Osteocyte (in vitro differentiated cells): ENCODE data around the gene LPIN3. TPM values are rescaled to one million over a fixed set of nuclear protein-coding genes. Genes with fewer than 3 reads are reported as not detected.

ENCODE experiments used
- DNase-seq: peaks from one replicate; pipeline ENCODE4 v3.0.0; 2021; ENCODE audit warnings: mixed read lengths; ENCODE audit not compliant: unreplicated experiment; ENCODE audit errors: extremely low spot score
- H3K27ac Mint-ChIP-seq: one replicate; pipeline ENCODE4 v1.8.0; 2021; ENCODE audit warnings: mild to moderate bottlenecking, mixed read lengths; ENCODE audit not compliant: unreplicated experiment
- H3K27me3 Mint-ChIP-seq: one replicate; pipeline ENCODE4 v1.8.0; 2021; ENCODE audit warnings: mixed read lengths; ENCODE audit not compliant: unreplicated experiment
- H3K36me3 Mint-ChIP-seq: one replicate; pipeline ENCODE4 v1.8.0; 2021; ENCODE audit warnings: mixed read lengths; ENCODE audit not compliant: unreplicated experiment
- H3K4me1 Mint-ChIP-seq: one replicate; pipeline ENCODE4 v1.8.0; 2021; ENCODE audit warnings: mixed read lengths; ENCODE audit not compliant: unreplicated experiment
- H3K4me3 Mint-ChIP-seq: one replicate; pipeline ENCODE4 v1.8.0; 2021; ENCODE audit warnings: mild to moderate bottlenecking, moderate library complexity, mixed read lengths; ENCODE audit not compliant: unreplicated experiment
- H3K9me3 Mint-ChIP-seq: one replicate; pipeline ENCODE4 v1.8.0; 2021; ENCODE audit warnings: mixed read lengths; ENCODE audit not compliant: unreplicated experiment
- CTCF ChIP-seq: fragments of 200-600 bp; sonication (generic); IDR thresholded peaks from 2 replicates; pipeline ENCODE4 v1.5.0; 2021; ENCODE audit warnings: antibody characterized with exemption, mild to moderate bottlenecking, moderate library complexity
- long read RNA-seq: library from polyadenylated mRNA; unstranded; transcript quantifications from one replicate; pipeline ENCODE4 v2.0.0, GENCODE V29; 2021
- total RNA-seq: library from RNA; stranded (reverse); gene quantifications from 2 replicates; pipeline ENCODE4 v1.2.1, GENCODE V29; 2021

LPIN3 gene, protein sequence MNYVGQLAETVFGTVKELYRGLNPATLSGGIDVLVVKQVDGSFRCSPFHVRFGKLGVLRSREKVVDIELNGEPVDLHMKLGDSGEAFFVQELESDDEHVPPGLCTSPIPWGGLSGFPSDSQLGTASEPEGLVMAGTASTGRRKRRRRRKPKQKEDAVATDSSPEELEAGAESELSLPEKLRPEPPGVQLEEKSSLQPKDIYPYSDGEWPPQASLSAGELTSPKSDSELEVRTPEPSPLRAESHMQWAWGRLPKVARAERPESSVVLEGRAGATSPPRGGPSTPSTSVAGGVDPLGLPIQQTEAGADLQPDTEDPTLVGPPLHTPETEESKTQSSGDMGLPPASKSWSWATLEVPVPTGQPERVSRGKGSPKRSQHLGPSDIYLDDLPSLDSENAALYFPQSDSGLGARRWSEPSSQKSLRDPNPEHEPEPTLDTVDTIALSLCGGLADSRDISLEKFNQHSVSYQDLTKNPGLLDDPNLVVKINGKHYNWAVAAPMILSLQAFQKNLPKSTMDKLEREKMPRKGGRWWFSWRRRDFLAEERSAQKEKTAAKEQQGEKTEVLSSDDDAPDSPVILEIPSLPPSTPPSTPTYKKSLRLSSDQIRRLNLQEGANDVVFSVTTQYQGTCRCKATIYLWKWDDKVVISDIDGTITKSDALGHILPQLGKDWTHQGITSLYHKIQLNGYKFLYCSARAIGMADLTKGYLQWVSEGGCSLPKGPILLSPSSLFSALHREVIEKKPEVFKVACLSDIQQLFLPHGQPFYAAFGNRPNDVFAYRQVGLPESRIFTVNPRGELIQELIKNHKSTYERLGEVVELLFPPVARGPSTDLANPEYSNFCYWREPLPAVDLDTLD
- 2.9 and 3.2 TPM in 2 replicates for total RNA-seq
- long read RNA-seq, result 0 reads

- peaks cover 12% of the 10 kb centered on the region for H3K4me1 Mint-ChIP-seq
- H3K36me3 Mint-ChIP-seq, result no peaks in the 10 kb centered on the region
- peak within 1 kb of the TSS; percentile 80 for H3K27ac Mint-ChIP-seq
- TF ChIP-seq CTCF, result no peak
- H3K4me3 Mint-ChIP-seq, result peak within 1 kb of the TSS; percentile 75
- H3K9me3 Mint-ChIP-seq, result no peaks in the 10 kb centered on the region
- no peak for DNase-seq
- no peaks in the 10 kb centered on the region for H3K27me3 Mint-ChIP-seq
These were observed at the start of gene LPIN3 for GRCh38 chr20:41340327-41341055. TSS of gene LPIN3 (plus strand) at chr20:41340821. CDS start at chr20:41345804, 4,983 bp downstream.

DNA sequence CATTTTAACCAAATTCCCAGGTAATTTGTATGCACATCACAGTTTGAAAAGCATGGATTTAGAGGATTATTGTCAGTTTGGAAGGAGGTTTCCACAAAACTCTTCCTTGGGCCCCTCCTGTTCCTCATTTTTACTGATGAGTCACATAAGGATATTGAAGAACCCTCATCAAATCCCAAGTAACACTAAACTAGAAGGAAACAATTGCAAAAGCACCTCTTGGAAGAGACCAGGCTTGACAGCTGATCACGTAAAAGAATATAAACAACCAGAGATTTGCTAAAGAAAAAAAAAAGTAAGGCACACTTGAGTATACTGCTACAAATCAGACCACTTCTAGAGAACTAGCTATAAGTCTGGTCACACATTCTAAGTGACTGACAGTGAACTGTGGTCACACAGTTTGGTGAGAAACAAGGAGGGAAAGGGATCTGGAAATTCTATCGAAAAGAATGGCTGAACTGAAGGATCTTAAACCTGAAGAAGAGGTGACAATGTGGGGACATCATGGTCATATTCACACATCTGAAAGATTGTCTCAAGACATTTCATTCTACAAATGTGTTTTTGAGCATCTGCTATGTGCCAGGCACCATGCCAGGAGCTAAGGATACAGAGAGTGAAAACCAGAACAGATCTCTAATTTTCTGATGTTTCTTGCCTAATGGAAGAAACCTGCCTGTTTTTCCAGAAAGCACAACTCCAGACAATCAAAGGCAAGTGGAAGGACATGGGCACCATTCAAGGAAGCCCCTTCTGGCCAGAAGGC is 47.2 kb upstream of the LPIN3 start:
- Mint-ChIP-seq H3K36me3 (no peaks in the 10 kb centered on the region), H3K27me3 (no peaks in the 10 kb centered on the region), H3K4me1 (peaks cover 16% of the 10 kb centered on the region), H3K9me3 (no peaks in the 10 kb centered on the region), H3K4me3 (no peak overlapping the region), H3K27ac (no peak overlapping the region)
- no peak for TF ChIP-seq CTCF
- DNase-seq, result no peak

- Mint-ChIP-seq H3K4me1 (peaks cover 5% of the 10 kb centered on the region), H3K27me3 (no peaks in the 10 kb centered on the region), H3K9me3 (no peaks in the 10 kb centered on the region), H3K4me3 (no peak overlapping the region), H3K36me3 (no peaks in the 10 kb centered on the region), H3K27ac (no peak overlapping the region)
- no peak for TF ChIP-seq CTCF
- no peak for DNase-seq
These were observed 40.7 kb upstream of the LPIN3 start for GRCh38 chr20:41299899-41300298.

DNA sequence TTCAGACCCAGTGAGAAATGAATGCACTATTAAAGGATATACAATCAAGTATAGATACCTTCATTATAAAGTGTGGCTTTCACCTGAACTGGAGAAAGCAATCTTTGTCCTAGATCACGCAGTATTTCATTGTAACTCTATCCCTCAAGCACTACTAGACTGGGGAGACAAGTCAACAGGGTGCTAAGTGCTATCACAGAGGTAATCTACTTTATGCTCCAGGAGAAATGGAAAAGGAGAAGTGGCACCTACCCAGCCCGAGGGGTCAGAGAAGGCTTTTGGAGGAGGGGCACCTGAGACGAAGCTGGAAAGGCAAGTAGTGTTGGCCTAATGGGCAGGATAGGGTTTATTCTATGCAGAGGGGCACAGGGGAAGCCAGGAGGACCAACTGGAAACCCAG is 40.2 kb upstream of the LPIN3 start:
- Mint-ChIP-seq H3K4me3 (no peak overlapping the region), H3K27me3 (no peaks in the 10 kb centered on the region), H3K4me1 (peaks cover 5% of the 10 kb centered on the region), H3K36me3 (no peaks in the 10 kb centered on the region), H3K27ac (peak overlapping the region; percentile 27), H3K9me3 (no peaks in the 10 kb centered on the region)
- no peak for TF ChIP-seq CTCF
- no peak for DNase-seq
